Neural progenitor cell (in vitro differentiated cells): ENCODE data around the gene SLC2A13. TPM values are rescaled to one million over a fixed set of nuclear protein-coding genes. Genes with fewer than 3 reads are reported as not detected.

Experiments
- DNase-seq: peaks from one replicate; pipeline ENCODE4 v3.0.0-alpha.2; 2016; ENCODE audit warnings: low spot score
- H2AFZ ChIP-seq: fragments of 200-600 bp; sonication (generic); replicated peaks from 2 replicates; pipeline ENCODE4 v1.6.1; 2016; ENCODE audit warnings: antibody characterized with exemption
- H3F3A ChIP-seq: fragments of 200-600 bp; sonication (generic); 2 replicates; pipeline ENCODE4 v1.6.1; 2016; ENCODE audit warnings: antibody characterized with exemption, low read depth
- H3K27ac ChIP-seq: fragments of 200-600 bp; sonication (generic); 2 replicates; pipeline ENCODE4 v1.5.1; 2016; ENCODE audit warnings: mild to moderate bottlenecking
- H3K27me3 ChIP-seq: fragments of 200-600 bp; sonication (generic); 2 replicates; pipeline ENCODE4 v1.6.1; 2016; ENCODE audit warnings: mild to moderate bottlenecking, moderate library complexity
- H3K36me3 ChIP-seq: fragments of 200-600 bp; sonication (generic); 2 replicates; pipeline ENCODE4 v1.5.1; 2016
- H3K4me1 ChIP-seq: fragments of 200-600 bp; sonication (generic); 2 replicates; pipeline ENCODE4 v1.6.1; 2016; ENCODE audit warnings: mixed run types
- H3K4me2 ChIP-seq: fragments of 200-600 bp; sonication (generic); 2 replicates; pipeline ENCODE4 v1.6.1; 2016
- H3K4me3 ChIP-seq: fragments of 200-600 bp; sonication (generic); 2 replicates; pipeline ENCODE4 v1.5.1; 2016
- H3K79me2 ChIP-seq: fragments of 200-600 bp; sonication (generic); 2 replicates; pipeline ENCODE4 v1.6.1; 2016; ENCODE audit warnings: low read depth
- H3K9ac ChIP-seq: fragments of 200-600 bp; sonication (generic); 2 replicates; pipeline ENCODE4 v1.6.1; 2016
- H3K9me3 ChIP-seq: fragments of 200-600 bp; sonication (generic); 2 replicates; pipeline ENCODE4 v1.5.1; 2016; ENCODE audit warnings: low read depth
- H4K20me1 ChIP-seq: fragments of 200-600 bp; sonication (generic); 2 replicates; pipeline ENCODE4 v1.6.1; 2016; ENCODE audit warnings: low read depth
- H3K27ac Mint-ChIP-seq: 3 replicates; pipeline ENCODE4 v1.8.0; 2021; ENCODE audit warnings: mixed read lengths
- H3K27me3 Mint-ChIP-seq: 2 replicates; pipeline ENCODE4 v1.8.0; 2022; ENCODE audit warnings: low read depth, mild to moderate bottlenecking, inconsistent platforms, moderate library complexity, mixed read lengths; ENCODE audit not compliant: insufficient read depth
- H3K36me3 Mint-ChIP-seq: 3 replicates; pipeline ENCODE4 v1.8.0; 2021; ENCODE audit warnings: mixed read lengths
- H3K4me1 Mint-ChIP-seq: 3 replicates; pipeline ENCODE4 v1.8.0; 2021; ENCODE audit warnings: mixed read lengths
- H3K4me3 Mint-ChIP-seq: 3 replicates; pipeline ENCODE4 v1.8.0; 2021; ENCODE audit warnings: mild to moderate bottlenecking, moderate library complexity, mixed read lengths
- H3K9me3 Mint-ChIP-seq: 3 replicates; pipeline ENCODE4 v1.8.0; 2020; ENCODE audit warnings: mixed read lengths
- CTCF ChIP-seq: fragments of 200-600 bp; sonication (generic); IDR thresholded peaks from 2 replicates; pipeline ENCODE4 v1.5.1; 2017; ENCODE audit warnings: antibody characterized with exemption, mild to moderate bottlenecking
- EZH2 ChIP-seq: fragments of 200-600 bp; sonication (generic); IDR thresholded peaks from 2 replicates; pipeline ENCODE4 v1.6.1; 2017; ENCODE audit warnings: antibody characterized with exemption, mild to moderate bottlenecking, moderate library complexity
- EZH2phosphoT487 ChIP-seq: fragments of 200-600 bp; sonication (generic); IDR thresholded peaks from 2 replicates; pipeline ENCODE4 v1.6.1; 2017; ENCODE audit warnings: antibody characterized with exemption
- total RNA-seq: library from RNA; depleted of rRNA; stranded (reverse); fragments of >200 nt; gene quantifications from 2 replicates; pipeline ENCODE4 v1.2.3, GENCODE V29; 2015; ENCODE audit warnings: low replicate concordance

Gene SLC2A13
- total RNA-seq, 1 donor from 2014 or later, result 11.1 TPM

GRCh38 chr12:40106202-40106533, 287 bp upstream of the SLC2A13 start:
- Mint-ChIP-seq H3K4me1 (peaks cover 28% of the 10 kb centered on the region), H3K4me3 (peak overlapping the region; percentile 88), H3K36me3 (peaks cover 3% of the 10 kb centered on the region), H3K27ac (peak overlapping the region; percentile 9), H3K9me3 (no peaks in the 10 kb centered on the region), H3K27me3 (peaks cover 3% of the 10 kb centered on the region)
- H3K79me2 ChIP-seq, result no peaks in the 10 kb centered on the region
- H4K20me1 ChIP-seq, result peaks cover 11% of the 10 kb centered on the region
- H3K4me3 ChIP-seq, result peak overlapping the region; percentile 79
- H3K4me2 ChIP-seq, result peak overlapping the region; percentile 87
- TF ChIP-seq EZH2phosphoT487 (no peak), CTCF (no peak), EZH2 (no peak)
- no peak overlapping the region for H3K27ac ChIP-seq
- H3F3A ChIP-seq, result peaks cover 13% of the 10 kb centered on the region
- no peak for DNase-seq
- H3K9ac ChIP-seq, result no peak overlapping the region
- H3K4me1 ChIP-seq, result peaks cover 6% of the 10 kb centered on the region
- peaks cover 26% of the 10 kb centered on the region for H3K27me3 ChIP-seq
- H3K9me3 ChIP-seq, result no peaks in the 10 kb centered on the region
- no peak overlapping the region for H2AFZ ChIP-seq
- H3K36me3 ChIP-seq, result no peaks in the 10 kb centered on the region

GRCh38 chr12:40105265-40105514, 691 bp downstream of the SLC2A13 start:
- peak overlapping the region; percentile 87 for H3K4me2 ChIP-seq
- H3F3A ChIP-seq, result peaks cover 13% of the 10 kb centered on the region
- Mint-ChIP-seq H3K4me3 (peak overlapping the region; percentile 86), H3K27me3 (peaks cover 3% of the 10 kb centered on the region), H3K9me3 (no peaks in the 10 kb centered on the region), H3K27ac (no peak overlapping the region), H3K36me3 (peaks cover 3% of the 10 kb centered on the region), H3K4me1 (peaks cover 28% of the 10 kb centered on the region)
- no peak for TF ChIP-seq EZH2phosphoT487
- no peak for TF ChIP-seq EZH2
- no peak for TF ChIP-seq CTCF
- H3K36me3 ChIP-seq, result no peaks in the 10 kb centered on the region
- H3K27me3 ChIP-seq, result peaks cover 26% of the 10 kb centered on the region
- DNase-seq, result no peak
- peaks cover 6% of the 10 kb centered on the region for H3K4me1 ChIP-seq
- H4K20me1 ChIP-seq, result peaks cover 11% of the 10 kb centered on the region
- H3K9ac ChIP-seq, result peak overlapping the region; percentile 41
- H3K4me3 ChIP-seq, result peak overlapping the region; percentile 79
- peak overlapping the region; percentile 93 for H2AFZ ChIP-seq
- H3K9me3 ChIP-seq, result no peaks in the 10 kb centered on the region
- no peaks in the 10 kb centered on the region for H3K79me2 ChIP-seq
- H3K27ac ChIP-seq, result no peak overlapping the region

GRCh38 chr12:40104461-40105264, 1.2 kb downstream of the SLC2A13 start:
- Histone ChIP-seq H4K20me1 (peaks cover 11% of the 10 kb centered on the region), H3K79me2 (no peaks in the 10 kb centered on the region), H3K27ac (no peak overlapping the region), H3K9ac (no peak overlapping the region), H3K4me3 (peak overlapping the region; percentile 79), H3K9me3 (no peaks in the 10 kb centered on the region), H3K27me3 (peaks cover 26% of the 10 kb centered on the region), H2AFZ (peak overlapping the region; percentile 93), H3F3A (peaks cover 13% of the 10 kb centered on the region), H3K4me2 (peak overlapping the region; percentile 87), H3K4me1 (peaks cover 6% of the 10 kb centered on the region), H3K36me3 (no peaks in the 10 kb centered on the region)
- H3K27me3 Mint-ChIP-seq, result peaks cover 3% of the 10 kb centered on the region
- no peak for TF ChIP-seq CTCF
- DNase-seq, result peak; percentile 26
- H3K4me1 Mint-ChIP-seq, result peaks cover 28% of the 10 kb centered on the region
- H3K27ac Mint-ChIP-seq, result no peak overlapping the region
- H3K9me3 Mint-ChIP-seq, result no peaks in the 10 kb centered on the region
- peak overlapping the region; percentile 86 for H3K4me3 Mint-ChIP-seq
- H3K36me3 Mint-ChIP-seq, result peaks cover 3% of the 10 kb centered on the region
